Measurements from ENCODE around the gene TMC7.

TMC7 gene

GRCh38 chr16:19095654-19096053 lies 111.9 kb downstream of the TMC7 start:
- no peak for TF ChIP-seq ZFX (IDR thresholded peaks at IDR 0.05)
- no peak overlapping the region for H3K27ac ChIP-seq

- no peak overlapping the region for H3K27ac ChIP-seq
- TF ChIP-seq ZFX (IDR thresholded peaks at IDR 0.05) (no peak), CTCF (conservative IDR thresholded peaks at IDR 0.05) (no peak)
These were observed 114.4 kb downstream of the TMC7 start for GRCh38 chr16:19098173-19098572.

GRCh38 chr16:19102187-19102872 lies 118.6 kb downstream of the TMC7 start:
- TF ChIP-seq ZFX (IDR thresholded peaks at IDR 0.05) = no peak
- TF ChIP-seq CTCF (conservative IDR thresholded peaks at IDR 0.05) = no peak
- H3K27ac ChIP-seq = no peak overlapping the region

- no peak overlapping the region; the same call in 1 of the 2 replicates for H3K27ac ChIP-seq
- TF ChIP-seq CTCF (conservative IDR thresholded peaks at IDR 0.05) (no peak), ZFX (IDR thresholded peaks at IDR 0.05) (no peak)
These were observed 120.9 kb downstream of the TMC7 start for GRCh38 chr16:19104607-19105006.

GRCh38 chr16:19105131-19105530 lies 121.4 kb downstream of the TMC7 start:
- no peak for TF ChIP-seq CTCF (conservative IDR thresholded peaks at IDR 0.05)
- no peak for TF ChIP-seq ZFX (IDR thresholded peaks at IDR 0.05)
- no peak overlapping the region for H3K27ac ChIP-seq

GRCh38 chr16:19105891-19106624 lies 122.3 kb downstream of the TMC7 start:
- H3K27ac ChIP-seq = no peak overlapping the region
- TF ChIP-seq ZFX (IDR thresholded peaks at IDR 0.05) (no peak), CTCF (conservative IDR thresholded peaks at IDR 0.05) (no peak)

GRCh38 chr16:19106625-19107020 lies 122.9 kb downstream of the TMC7 start:
- TF ChIP-seq ZFX (IDR thresholded peaks at IDR 0.05) (no peak), CTCF (conservative IDR thresholded peaks at IDR 0.05) (no peak)
- H3K27ac ChIP-seq = no peak overlapping the region
